NCI-H1092 treated with DMSO at 0.1 percent for 48 hours (cell line): ENCODE results near the gene TNIK.

Experiments
- DNase-seq: peaks from one replicate; lab custom pipeline; 2025; lab: John Stamatoyannopoulos, UW

Gene TNIK

GRCh38 chr3:171281256-171281992 is 178.8 kb downstream of the TNIK start:
- DNase-seq: no peak

DNA sequence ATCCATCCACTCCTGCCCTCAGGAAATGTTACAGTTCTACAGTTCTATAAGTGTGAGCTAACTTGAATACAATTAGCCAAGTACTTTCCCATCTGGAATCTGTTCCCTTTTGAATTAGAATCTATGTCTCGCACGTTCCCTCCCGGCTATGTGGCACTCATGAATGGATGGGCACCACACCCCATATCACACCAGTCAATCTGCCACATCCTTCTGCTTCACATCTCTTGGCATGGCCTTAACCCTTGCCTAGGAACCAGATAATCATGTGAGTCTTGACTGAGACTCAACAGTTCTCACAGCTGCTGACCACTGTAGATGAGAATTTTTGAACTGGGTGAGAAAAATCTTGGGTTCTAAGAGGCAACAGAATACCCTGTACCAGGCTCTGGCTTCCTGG is 180.2 kb downstream of the TNIK start:
- no peak for DNase-seq

DNA sequence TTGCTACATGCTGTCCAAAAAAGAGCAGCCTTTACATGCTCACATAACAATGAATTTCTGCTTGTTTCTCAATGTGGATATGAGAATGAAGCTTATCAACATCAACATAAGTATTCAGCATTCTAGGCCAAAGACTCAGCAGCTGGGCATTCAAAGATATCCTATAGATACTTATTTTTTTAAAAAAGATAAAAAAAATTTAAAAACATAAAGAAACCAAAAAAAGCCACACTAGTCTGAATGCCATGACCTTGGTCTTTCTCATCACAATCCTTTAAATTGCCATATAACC is 182.0 kb downstream of the TNIK start:
- no peak for DNase-seq

DNA sequence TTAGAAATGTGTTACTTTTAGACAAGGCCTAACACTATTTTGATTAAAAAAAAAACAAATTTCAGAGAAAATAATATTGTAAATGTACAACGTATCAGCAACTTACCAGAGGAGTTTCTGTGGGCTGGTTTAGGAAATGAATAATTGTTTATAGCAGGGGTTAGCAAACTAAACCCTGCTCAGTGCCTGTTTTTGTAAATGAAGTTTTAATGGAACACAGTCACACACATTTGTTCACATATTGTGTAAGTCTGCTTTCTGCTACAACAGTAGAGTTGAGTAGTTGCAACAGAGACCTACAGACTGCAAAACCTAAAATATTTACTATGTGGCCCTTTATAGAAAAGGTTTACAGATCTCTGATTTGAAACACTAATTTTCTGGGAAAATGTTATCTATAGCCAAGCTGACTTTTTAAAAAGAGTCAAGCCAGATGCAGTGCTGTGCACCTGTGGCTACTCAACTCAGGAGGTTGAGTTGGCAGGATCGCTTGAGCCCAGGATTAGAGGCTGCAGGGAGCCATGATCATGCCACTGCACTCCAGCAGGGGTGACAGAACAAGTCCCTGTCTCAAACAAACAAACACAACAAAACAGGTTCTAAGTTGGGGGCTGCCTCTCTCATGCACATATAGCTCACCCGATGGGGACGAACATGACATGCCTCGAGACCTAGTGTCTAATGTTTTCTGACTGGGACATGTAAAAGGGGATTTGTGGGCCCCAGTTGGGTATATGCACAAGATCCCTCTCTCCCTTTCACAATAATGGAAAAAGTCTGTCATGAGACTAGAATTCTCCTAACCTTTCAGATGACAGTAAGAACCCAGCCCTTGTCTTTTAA is 182.5 kb downstream of the TNIK start:
- no peak for DNase-seq

GRCh38 chr3:171276923-171277322 is 183.3 kb downstream of the TNIK start:
- DNase-seq: no peak

- no peak for DNase-seq
These were observed 186.0 kb downstream of the TNIK start for GRCh38 chr3:171274222-171274621.

DNA sequence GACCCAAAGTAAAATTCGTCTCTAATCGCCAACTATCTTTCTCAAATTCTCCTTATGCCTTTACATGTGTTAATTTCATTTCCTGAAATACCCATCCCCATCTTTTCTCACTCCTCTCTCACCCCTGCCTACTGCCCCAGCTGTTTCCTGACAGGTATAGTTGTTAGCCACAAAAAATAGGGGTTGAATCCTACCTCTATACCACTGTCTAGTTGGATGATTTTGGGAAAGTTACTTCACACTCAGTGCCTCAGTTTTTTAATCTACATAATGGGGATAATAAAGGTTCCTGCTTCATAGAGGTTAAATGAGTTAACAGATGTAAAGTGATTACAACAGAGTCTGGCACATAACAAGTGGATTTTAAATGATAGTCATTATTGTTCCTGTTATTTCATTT is 189.7 kb downstream of the TNIK start:
- no peak for DNase-seq

- DNase-seq: no peak
These were observed 190.7 kb downstream of the TNIK start for GRCh38 chr3:171269542-171269941.

GRCh38 chr3:171268677-171269076 is 191.5 kb downstream of the TNIK start:
- DNase-seq: no peak

DNA sequence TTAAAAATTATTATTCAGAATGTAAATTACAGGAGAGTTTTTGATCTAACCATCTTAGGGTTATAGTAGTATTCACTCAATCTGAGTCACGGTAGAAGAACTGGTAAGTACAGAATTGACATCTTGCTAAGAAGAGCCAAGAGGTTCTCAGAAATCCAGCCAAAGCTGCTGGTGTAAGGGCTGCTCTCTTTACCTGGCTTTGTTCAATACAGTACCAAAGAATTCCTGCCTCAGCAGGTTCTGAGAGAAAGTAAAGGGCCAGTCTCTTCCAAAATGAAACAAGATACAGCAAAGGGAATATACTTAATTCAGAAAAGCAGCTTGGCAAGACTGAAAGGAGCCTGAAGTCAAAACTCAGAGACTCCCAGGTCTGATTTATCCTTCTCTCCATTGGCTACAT is 193.1 kb downstream of the TNIK start:
- no peak for DNase-seq

DNA sequence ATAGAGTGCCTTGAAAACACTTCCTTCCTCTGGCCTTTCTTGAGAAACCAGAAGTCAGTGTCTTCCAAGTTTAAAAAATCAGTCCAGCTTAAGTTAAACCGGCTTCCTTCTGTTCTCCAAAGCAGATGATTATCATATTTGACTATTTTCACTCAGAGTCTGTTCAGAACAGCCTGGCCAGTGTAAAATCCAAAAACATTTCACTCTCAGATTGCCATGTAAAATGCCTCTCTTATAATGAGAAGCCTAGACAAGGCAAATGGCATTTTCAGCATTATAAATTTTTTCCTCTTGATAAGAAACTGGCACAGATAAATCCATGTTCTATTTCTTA is 193.5 kb downstream of the TNIK start:
- no peak for DNase-seq

DNA sequence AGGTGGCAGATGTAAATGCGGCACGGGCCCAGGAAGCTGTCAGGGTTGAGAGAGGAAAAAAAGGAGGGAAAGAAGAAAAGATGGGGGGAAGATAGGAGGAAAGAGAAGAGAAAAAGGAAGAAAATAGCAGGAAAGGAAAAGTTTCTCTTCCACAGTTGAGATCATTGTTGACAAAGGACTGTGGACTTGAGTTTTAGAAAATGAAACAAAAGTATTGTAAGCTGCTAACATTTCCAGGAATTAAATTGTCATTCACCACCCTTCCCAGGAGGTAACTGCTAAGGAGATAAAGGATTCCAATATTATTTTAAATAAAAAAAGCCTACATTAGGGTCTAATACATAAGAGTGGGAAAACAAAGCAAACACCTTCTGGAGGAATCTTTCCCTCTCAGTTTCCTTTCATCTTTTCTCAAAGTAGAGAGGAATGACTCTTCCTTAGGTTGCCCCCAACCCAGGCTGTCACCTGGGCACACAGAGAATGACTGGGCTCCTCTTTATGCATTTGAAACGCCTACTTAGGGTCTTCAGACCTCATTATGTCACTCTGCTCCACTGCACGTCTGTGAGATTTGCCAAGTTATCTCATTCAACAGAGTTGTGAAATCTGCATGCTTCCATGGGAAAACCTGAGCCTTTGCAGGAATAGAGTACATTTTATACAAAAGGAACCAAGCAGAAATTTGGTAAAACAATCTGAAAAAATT is 194.0 kb downstream of the TNIK start:
- no peak for DNase-seq

- DNase-seq: no peak
These were observed 195.4 kb downstream of the TNIK start for GRCh38 chr3:171264758-171265157.

DNA sequence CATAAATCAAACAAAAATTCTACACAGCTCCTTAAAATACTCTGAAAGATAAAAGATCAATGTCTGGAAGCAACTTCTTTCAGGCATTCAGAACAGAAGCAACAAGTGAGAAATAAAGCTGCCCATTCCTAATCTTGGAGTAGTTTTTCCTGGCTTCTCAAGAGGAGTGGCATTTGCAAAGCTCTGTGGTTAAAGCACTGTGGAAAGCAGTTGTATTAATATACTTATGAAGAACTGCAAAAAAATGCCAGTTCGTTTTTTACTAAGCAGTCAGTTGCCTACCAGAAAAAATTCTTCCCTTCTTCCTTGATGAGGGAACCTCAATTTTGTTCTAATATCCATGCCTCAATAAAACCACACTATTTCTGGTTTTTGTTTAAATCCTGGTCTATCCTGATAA is 197.8 kb downstream of the TNIK start:
- DNase-seq: no peak

DNA sequence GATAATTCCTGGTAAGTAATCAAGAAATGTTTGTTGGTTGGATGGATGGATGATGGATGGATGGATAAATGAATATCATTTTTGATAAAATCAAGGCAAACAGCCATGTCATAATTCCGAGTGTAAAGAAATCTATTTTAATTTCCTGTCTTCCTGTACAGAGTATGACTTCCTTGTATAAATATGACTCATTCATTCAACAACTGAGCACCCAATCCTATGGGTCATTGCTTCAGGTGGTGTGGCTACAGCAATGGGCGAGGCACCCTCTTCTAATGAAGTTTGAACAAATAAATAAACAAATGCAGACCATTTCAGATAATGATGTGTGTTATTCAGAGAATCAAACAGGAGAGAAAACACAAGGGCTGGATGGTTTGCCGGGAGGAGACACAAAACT is 198.7 kb downstream of the TNIK start:
- no peak for DNase-seq

DNA sequence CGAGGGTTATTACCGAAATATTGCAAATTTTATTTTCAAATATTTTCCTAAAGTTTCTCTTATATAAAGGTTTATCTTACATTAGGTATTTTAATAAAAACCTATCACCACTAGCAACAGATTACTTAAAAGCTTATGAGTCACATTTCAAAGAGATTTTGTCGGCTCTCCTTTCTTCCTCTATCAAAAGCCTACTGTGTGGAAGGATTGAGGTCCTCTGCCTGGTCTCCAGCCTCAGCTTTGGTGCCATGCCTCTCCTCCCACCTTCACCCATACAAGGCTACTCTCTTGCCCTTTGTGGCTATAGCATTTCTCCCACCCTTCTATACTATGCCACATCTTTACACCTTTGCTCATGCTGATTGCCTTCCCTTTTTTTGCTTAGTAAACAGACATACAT is 199.3 kb downstream of the TNIK start:
- no peak for DNase-seq

- DNase-seq: no peak
These were observed 199.7 kb downstream of the TNIK start for GRCh38 chr3:171260466-171260865.

- no peak for DNase-seq
These were observed 201.9 kb downstream of the TNIK start for GRCh38 chr3:171258316-171258715.

DNA sequence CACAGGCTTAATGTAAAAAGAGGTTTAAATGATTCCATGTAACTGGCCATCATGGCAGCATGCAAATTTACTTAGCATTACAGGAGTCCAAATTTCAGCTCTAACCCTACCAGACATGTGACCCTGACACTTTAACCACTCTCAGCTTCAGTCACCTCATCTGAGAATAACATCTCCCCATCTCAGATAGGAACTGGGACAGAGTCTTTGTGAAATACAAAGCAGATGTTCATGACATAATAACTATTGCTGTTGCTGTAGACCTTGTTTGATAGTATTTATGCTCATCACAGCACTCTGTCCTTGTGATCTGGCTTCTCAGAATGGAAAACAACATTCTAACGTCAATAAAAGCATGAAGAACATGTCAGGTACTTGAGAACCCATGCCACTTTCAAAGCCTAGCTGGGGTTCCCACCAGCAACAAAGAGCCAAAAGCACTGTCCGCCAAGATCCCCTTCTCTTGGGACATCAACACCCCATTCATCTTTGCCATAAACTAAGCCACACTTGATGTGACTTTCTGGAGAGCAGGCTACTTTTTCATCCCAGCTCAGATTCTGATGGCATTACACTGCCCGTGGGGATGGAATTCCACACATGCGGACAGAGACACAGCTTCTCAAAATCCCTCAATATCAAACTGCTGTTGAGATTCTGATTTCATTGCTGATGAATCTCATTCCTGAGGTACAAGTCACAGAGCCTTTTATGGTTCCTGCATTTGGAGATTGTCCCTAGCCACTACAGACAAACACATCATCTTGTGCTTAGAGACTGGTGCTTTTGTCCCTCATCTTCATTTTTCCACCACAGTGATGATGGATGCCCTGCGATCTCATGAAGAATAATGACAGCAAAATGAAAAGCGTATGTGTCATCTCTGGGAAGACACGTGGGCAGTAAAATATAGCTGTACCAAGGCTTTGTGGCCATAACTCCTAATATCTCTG is 202.7 kb downstream of the TNIK start:
- no peak for DNase-seq

GRCh38 chr3:171256445-171257250 is 203.6 kb downstream of the TNIK start:
- DNase-seq: no peak

GRCh38 chr3:171255236-171255806 is 204.9 kb downstream of the TNIK start:
- DNase-seq: no peak
